ENCODE data around the gene LRRC2.

GRCh38 chr3:46527239-46527638 lies 38.9 kb downstream of the LRRC2 start:
- TF ChIP-seq POLR2A (IDR thresholded peaks at IDR 0.05; ENCODE audit: low read depth, low read length) (no peak), POLR2AphosphoS5 (IDR thresholded peaks at IDR 0.05; ENCODE audit: low read depth, low read length) (no peak), TAF1 (IDR thresholded peaks at IDR 0.05; ENCODE audit: low read depth, low read length) (no peak)

Measured in GM12891 (cell line).